HepG2 (cell line): ENCODE data around the gene RUNDC1. TPM values are rescaled to one million over a fixed set of nuclear protein-coding genes. Genes with fewer than 3 reads are reported as not detected.

Experiments
- ASH2L ChIP-seq: fragments of 300-600, 200-600 bp; sonication (generic); IDR thresholded peaks from 2 replicates; pipeline ENCODE4 v1.7.0; 2017; ENCODE audit warnings: low read depth, mild to moderate bottlenecking, moderate library complexity, mixed read lengths, low read length; ENCODE audit not compliant: insufficient read length
- CEBPG ChIP-seq: IDR thresholded peaks from 2 replicates; pipeline ENCODE4 v1.6.1; 2016
- DR1 ChIP-seq: sonication (generic); formaldehyde crosslinking; IDR thresholded peaks from 2 replicates; pipeline ENCODE4 v1.8.0; 2021; ENCODE audit warnings: mild to moderate bottlenecking, missing genetic modification reagents, inconsistent platforms
- GABPA ChIP-seq, 2 experiments: IDR thresholded peaks; 2 replicates each; pipeline ENCODE4 v1.6.1; 2011 to 2016; ENCODE audit warnings: low read depth in 2 of 2, low read length in 1 of 2, missing biosample characterization in 1 of 2, missing genetic modification characterization in 1 of 2
- GATAD1 ChIP-seq: IDR thresholded peaks from 2 replicates; pipeline ENCODE4 v1.6.1; 2016; ENCODE audit warnings: missing genetic modification reagents, missing compliant biosample characterization
- KDM5A ChIP-seq: fragments of 200-600 bp; sonication (generic); IDR thresholded peaks from 2 replicates; pipeline ENCODE4 v1.7.0; 2018; ENCODE audit warnings: antibody characterized with exemption, mild to moderate bottlenecking, low read length, borderline replicate concordance
- KLF16 ChIP-seq, 2 experiments: sonication (generic) in 1 of 2; formaldehyde crosslinking in 1 of 2; IDR thresholded peaks; 2 replicates each; pipeline versions ENCODE4 v1.6.1 to v1.8.0; 2016 to 2023; ENCODE audit warnings: missing genetic modification reagents in 2 of 2, missing compliant biosample characterization in 1 of 2
- KMT2B ChIP-seq: IDR thresholded peaks from 2 replicates; pipeline ENCODE4 v1.6.1; 2016; ENCODE audit warnings: missing genetic modification reagents, missing compliant biosample characterization
- MTF2 ChIP-seq: sonication (generic); formaldehyde crosslinking; IDR thresholded peaks from 2 replicates; pipeline ENCODE4 v1.5.0; 2020; ENCODE audit warnings: missing genetic modification reagents, borderline replicate concordance
- POLR2A ChIP-seq, 2 experiments: IDR thresholded peaks; 2 replicates each; pipeline ENCODE4 v1.6.1; 2011; ENCODE audit warnings: low read depth in 2 of 2, low read length in 2 of 2, mild to moderate bottlenecking in 1 of 2, moderate library complexity in 1 of 2; ENCODE audit not compliant: insufficient read depth in 1 of 2
- SAFB2 ChIP-seq: sonication (generic); formaldehyde crosslinking; IDR thresholded peaks from 2 replicates; pipeline ENCODE4 v1.5.1; 2020; ENCODE audit warnings: missing genetic modification reagents, low read depth, mild to moderate bottlenecking, borderline replicate concordance
- SIN3A ChIP-seq: IDR thresholded peaks from 2 replicates; pipeline ENCODE4 v1.6.1; 2011; ENCODE audit warnings: low read depth, mild to moderate bottlenecking, control low read depth, low read length, borderline replicate concordance
- THAP11 ChIP-seq: IDR thresholded peaks from 2 replicates; pipeline ENCODE4 v1.6.1; 2016; ENCODE audit warnings: missing biosample characterization, missing genetic modification reagents
- ZNF563 ChIP-seq: sonication (generic); formaldehyde crosslinking; IDR thresholded peaks from 2 replicates; pipeline ENCODE4 v1.8.0; 2022; ENCODE audit warnings: mild to moderate bottlenecking, moderate library complexity, missing genetic modification reagents
- ZNF782 ChIP-seq: sonication (generic); formaldehyde crosslinking; IDR thresholded peaks from 2 replicates; pipeline ENCODE4 v1.4.0; 2020; ENCODE audit warnings: missing genetic modification reagents, mild to moderate bottlenecking, borderline replicate concordance
- polyA plus RNA-seq, 8 experiments: library from polyadenylated mRNA; depleted of rRNA in 3 of 8; stranded (reverse) in 7 of 8; unstranded in 1 of 8; fragments of >200 nt; fragmentation: Illumina TruSeq in 4 of 8; extraction: Trizol in 4 of 8; gene quantifications; 2 replicates each; pipeline versions ENCODE4 v1.2.1 to v1.2.3, GENCODE V29; 2011 to 2016; ENCODE audit warnings: low read depth in 4 of 8, missing spikeins in 1 of 8, mixed read lengths in 1 of 8; ENCODE audit not compliant: insufficient read depth in 1 of 8
- total RNA-seq, 5 experiments: library from RNA; depleted of rRNA; stranded (reverse); fragments of >200 nt; fragmentation: Illumina TruSeq; extraction: Trizol; gene quantifications; 2 replicates each; pipeline ENCODE4 v1.2.3, GENCODE V29; 2016; ENCODE audit warnings: low read depth in 1 of 5
- TF ChIP-seq, protein P1 (sequence below): sonication (generic); formaldehyde crosslinking; IDR thresholded peaks from 2 replicates; pipeline ENCODE4 v1.4.0; 2020; ENCODE audit warnings: missing genetic modification reagents
- TF ChIP-seq, protein P2 (sequence below): IDR thresholded peaks from 2 replicates; pipeline ENCODE4 v1.6.1; 2016; ENCODE audit warnings: low read depth, control low read depth
- TF ChIP-seq, protein P3 (sequence below): IDR thresholded peaks from 2 replicates; pipeline ENCODE4 v1.6.1; 2018; ENCODE audit warnings: missing genetic modification reagents

Gene RUNDC1
- total and polyA plus RNA-seq, 2 of the 13 experiments (the other 11 are each of a cell fraction or from before 2014, with no cell fraction given), result 10.3 to 11.4 TPM

DNA sequence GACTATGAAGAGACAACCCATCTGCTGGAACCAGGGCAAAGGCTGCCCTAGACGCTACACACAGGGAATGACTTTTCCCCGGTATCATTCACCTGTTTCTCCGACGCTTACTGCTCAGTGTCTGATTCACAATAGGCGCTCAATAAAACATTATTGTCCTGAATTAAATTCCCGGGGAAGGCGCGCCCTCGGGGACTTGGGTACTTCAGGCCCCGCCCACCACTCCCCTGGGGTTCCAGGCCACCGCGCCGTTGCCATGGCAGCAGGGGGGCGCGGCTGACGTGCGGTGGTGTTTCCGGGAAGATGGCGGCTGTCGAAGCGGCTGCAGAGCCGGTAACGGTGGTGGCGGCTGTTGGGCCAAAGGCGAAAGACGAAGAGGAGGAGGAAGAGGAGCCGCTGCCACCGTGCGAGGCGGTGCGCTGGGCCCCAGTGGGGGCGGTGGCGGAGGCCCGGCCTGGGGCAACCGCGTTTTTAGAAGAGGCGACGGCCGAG, at the start of gene RUNDC1 (continued):
- TF ChIP-seq, protein P1, sequence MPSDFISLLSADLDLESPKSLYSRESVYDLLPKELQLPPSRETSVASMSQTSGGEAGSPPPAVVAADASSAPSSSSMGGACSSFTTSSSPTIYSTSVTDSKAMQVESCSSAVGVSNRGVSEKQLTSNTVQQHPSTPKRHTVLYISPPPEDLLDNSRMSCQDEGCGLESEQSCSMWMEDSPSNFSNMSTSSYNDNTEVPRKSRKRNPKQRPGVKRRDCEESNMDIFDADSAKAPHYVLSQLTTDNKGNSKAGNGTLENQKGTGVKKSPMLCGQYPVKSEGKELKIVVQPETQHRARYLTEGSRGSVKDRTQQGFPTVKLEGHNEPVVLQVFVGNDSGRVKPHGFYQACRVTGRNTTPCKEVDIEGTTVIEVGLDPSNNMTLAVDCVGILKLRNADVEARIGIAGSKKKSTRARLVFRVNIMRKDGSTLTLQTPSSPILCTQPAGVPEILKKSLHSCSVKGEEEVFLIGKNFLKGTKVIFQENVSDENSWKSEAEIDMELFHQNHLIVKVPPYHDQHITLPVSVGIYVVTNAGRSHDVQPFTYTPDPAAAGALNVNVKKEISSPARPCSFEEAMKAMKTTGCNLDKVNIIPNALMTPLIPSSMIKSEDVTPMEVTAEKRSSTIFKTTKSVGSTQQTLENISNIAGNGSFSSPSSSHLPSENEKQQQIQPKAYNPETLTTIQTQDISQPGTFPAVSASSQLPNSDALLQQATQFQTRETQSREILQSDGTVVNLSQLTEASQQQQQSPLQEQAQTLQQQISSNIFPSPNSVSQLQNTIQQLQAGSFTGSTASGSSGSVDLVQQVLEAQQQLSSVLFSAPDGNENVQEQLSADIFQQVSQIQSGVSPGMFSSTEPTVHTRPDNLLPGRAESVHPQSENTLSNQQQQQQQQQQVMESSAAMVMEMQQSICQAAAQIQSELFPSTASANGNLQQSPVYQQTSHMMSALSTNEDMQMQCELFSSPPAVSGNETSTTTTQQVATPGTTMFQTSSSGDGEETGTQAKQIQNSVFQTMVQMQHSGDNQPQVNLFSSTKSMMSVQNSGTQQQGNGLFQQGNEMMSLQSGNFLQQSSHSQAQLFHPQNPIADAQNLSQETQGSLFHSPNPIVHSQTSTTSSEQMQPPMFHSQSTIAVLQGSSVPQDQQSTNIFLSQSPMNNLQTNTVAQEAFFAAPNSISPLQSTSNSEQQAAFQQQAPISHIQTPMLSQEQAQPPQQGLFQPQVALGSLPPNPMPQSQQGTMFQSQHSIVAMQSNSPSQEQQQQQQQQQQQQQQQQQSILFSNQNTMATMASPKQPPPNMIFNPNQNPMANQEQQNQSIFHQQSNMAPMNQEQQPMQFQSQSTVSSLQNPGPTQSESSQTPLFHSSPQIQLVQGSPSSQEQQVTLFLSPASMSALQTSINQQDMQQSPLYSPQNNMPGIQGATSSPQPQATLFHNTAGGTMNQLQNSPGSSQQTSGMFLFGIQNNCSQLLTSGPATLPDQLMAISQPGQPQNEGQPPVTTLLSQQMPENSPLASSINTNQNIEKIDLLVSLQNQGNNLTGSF (CRISPR knock-in tag), result peak; percentile 0; the same call in 1 of the 2 replicates
- TF ChIP-seq SAFB2 (CRISPR knock-in tag) (peak; percentile 25; the same call in 1 of the 2 replicates), MTF2 (CRISPR knock-in tag) (peak; percentile 96), POLR2A (IDR thresholded peaks at IDR 0.05; ENCODE audit: insufficient read depth in 1 of 2, low read depth in 2 of 2, low read length in 2 of 2) (peak in 1 of 2 experiments; percentile 64; a peak in 3 of 4 replicates), GATAD1 (CRISPR knock-in tag) (peak; percentile 89), KDM5A (peak; percentile 62; the same call in 1 of the 2 replicates), DR1 (CRISPR knock-in tag) (0 out of 2 replicates have a peak, but pooled peaks have one; percentile 10), ZNF782 (peak; percentile 89), SIN3A (peak; percentile 98), CEBPG (0 out of 2 replicates have a peak, but pooled peaks have one; percentile 12), KLF16 (CRISPR knock-in tag; IDR thresholded peaks at IDR 0.05) (peak in 1 of 2 experiments; percentile 79; a peak in 1 of 4 replicates), THAP11 (peak; percentile 56; the same call in 1 of the 2 replicates), ZNF563 (CRISPR knock-in tag) (no peak), ASH2L (peak; percentile 86), GABPA (IDR thresholded peaks at IDR 0.05; ENCODE audit: low read depth, low read length) (peak; percentile 60), GABPA (CRISPR knock-in tag; IDR thresholded peaks at IDR 0.05; ENCODE audit: low read depth) (peak; percentile 80), KMT2B (peak; percentile 79; the same call in 1 of the 2 replicates)
- TF ChIP-seq, protein P2, sequence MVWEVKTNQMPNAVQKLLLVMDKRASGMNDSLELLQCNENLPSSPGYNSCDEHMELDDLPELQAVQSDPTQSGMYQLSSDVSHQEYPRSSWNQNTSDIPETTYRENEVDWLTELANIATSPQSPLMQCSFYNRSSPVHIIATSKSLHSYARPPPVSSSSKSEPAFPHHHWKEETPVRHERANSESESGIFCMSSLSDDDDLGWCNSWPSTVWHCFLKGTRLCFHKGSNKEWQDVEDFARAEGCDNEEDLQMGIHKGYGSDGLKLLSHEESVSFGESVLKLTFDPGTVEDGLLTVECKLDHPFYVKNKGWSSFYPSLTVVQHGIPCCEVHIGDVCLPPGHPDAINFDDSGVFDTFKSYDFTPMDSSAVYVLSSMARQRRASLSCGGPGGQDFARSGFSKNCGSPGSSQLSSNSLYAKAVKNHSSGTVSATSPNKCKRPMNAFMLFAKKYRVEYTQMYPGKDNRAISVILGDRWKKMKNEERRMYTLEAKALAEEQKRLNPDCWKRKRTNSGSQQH (CRISPR knock-in tag), result peak; percentile 84
- TF ChIP-seq, protein P3, sequence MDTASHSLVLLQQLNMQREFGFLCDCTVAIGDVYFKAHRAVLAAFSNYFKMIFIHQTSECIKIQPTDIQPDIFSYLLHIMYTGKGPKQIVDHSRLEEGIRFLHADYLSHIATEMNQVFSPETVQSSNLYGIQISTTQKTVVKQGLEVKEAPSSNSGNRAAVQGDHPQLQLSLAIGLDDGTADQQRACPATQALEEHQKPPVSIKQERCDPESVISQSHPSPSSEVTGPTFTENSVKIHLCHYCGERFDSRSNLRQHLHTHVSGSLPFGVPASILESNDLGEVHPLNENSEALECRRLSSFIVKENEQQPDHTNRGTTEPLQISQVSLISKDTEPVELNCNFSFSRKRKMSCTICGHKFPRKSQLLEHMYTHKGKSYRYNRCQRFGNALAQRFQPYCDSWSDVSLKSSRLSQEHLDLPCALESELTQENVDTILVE (CRISPR knock-in tag), result peak; percentile 83
